Liver (tissue), 9 donors: ENCODE data around the gene SPECC1. TPM values are rescaled to one million over a fixed set of nuclear protein-coding genes. Genes with fewer than 3 reads are reported as not detected.

Source experiments
- DNase-seq: peaks from one replicate; pipeline ENCODE4 v3.0.0-alpha.2; 2017; ENCODE audit warnings: low spot score
- H3K27ac ChIP-seq, 2 donors: one replicate each; pipeline ENCODE4 v1.7.0; 2013; ENCODE audit warnings: inconsistent platforms in 2 of 2, low read length in 2 of 2, control low read depth in 1 of 2, low read depth in 1 of 2, mild to moderate bottlenecking in 1 of 2
- H3K27me3 ChIP-seq, 4 donors: one replicate each; pipeline versions ENCODE4 v1.6.1 to v1.7.0; 2013; ENCODE audit warnings: low read length in 3 of 4, inconsistent platforms in 1 of 4, mild to moderate bottlenecking in 1 of 4, moderate library complexity in 1 of 4; ENCODE audit not compliant: control insufficient read depth in 4 of 4, insufficient read depth in 4 of 4
- H3K36me3 ChIP-seq, 4 donors: one replicate each; pipeline versions ENCODE4 v1.6.1 to v1.7.0; 2013; ENCODE audit warnings: low read length in 3 of 4, mild to moderate bottlenecking in 3 of 4, low read depth in 1 of 4, moderate library complexity in 1 of 4; ENCODE audit not compliant: control insufficient read depth in 4 of 4, insufficient read depth in 3 of 4
- H3K4me1 ChIP-seq, 4 donors: one replicate each; pipeline versions ENCODE4 v1.6.1 to v1.7.0; 2013; ENCODE audit warnings: low read length in 3 of 4, mild to moderate bottlenecking in 3 of 4, moderate library complexity in 1 of 4; ENCODE audit not compliant: control insufficient read depth in 4 of 4, insufficient read depth in 4 of 4
- H3K4me3 ChIP-seq, 3 donors: one replicate each; pipeline versions ENCODE4 v1.6.1 to v1.7.0; 2013; ENCODE audit warnings: low read length in 3 of 3, control low read depth in 1 of 3, low read depth in 1 of 3, mild to moderate bottlenecking in 1 of 3
- H3K9ac ChIP-seq, 2 donors: one replicate each; pipeline ENCODE4 v1.7.0; 2013; ENCODE audit warnings: low read length in 2 of 2, mild to moderate bottlenecking in 2 of 2, moderate library complexity in 2 of 2, control low read depth in 1 of 2, low read depth in 1 of 2
- H3K9me3 ChIP-seq, 4 donors: one replicate each; pipeline versions ENCODE4 v1.6.1 to v1.7.0; 2013; ENCODE audit warnings: low read length in 3 of 4; ENCODE audit not compliant: control insufficient read depth in 4 of 4
- EGR1 ChIP-seq, 2 donors: IDR thresholded peaks; 2 replicates each; pipeline ENCODE4 v1.6.1; 2016 to 2018; ENCODE audit warnings: antibody characterized with exemption in 2 of 2, low read depth in 2 of 2
- FOXA1 ChIP-seq: IDR thresholded peaks from 2 replicates; pipeline ENCODE4 v1.6.1; 2016; ENCODE audit warnings: antibody characterized with exemption
- HNF4G ChIP-seq: IDR thresholded peaks from 2 replicates; pipeline ENCODE4 v1.6.1; 2016; ENCODE audit warnings: antibody characterized with exemption
- JUND ChIP-seq, 2 donors: IDR thresholded peaks; 2 replicates each; pipeline ENCODE4 v1.6.1; 2016; ENCODE audit warnings: antibody characterized with exemption in 2 of 2
- RAD21 ChIP-seq, 2 donors: IDR thresholded peaks; 2 replicates each; pipeline ENCODE4 v1.6.1; 2016; ENCODE audit warnings: antibody characterized with exemption in 2 of 2, mild to moderate bottlenecking in 2 of 2
- RXRA ChIP-seq, 2 donors: IDR thresholded peaks; 2 replicates each; pipeline ENCODE4 v1.6.1; 2017 to 2018; ENCODE audit warnings: antibody characterized with exemption in 2 of 2, mild to moderate bottlenecking in 1 of 2
- TAF1 ChIP-seq: conservative IDR thresholded peaks from 2 replicates; pipeline ENCODE4 v1.6.1; 2016; ENCODE audit warnings: antibody characterized with exemption, mild to moderate bottlenecking
- YY1 ChIP-seq: IDR thresholded peaks from 2 replicates; pipeline ENCODE4 v1.6.1; 2016; ENCODE audit warnings: antibody characterized with exemption, mild to moderate bottlenecking
- WGBS: extraction: QIAGEN DNeasy Blood & Tissue Kit; methylation state at CpG from one replicate; pipeline ENCODE4 v1.1.7; 2013; 5-methylcytosine and 5-hydroxymethylcytosine counted together
- polyA plus RNA-seq, 2 donors: library from polyadenylated mRNA; stranded (reverse) in 1 of 2; unstranded in 1 of 2; fragments of 200-250 nt in 1 of 2; fragments of >200 nt in 1 of 2; fragmentation: Nextera tagmentation in 1 of 2; extraction: Ambion mirVana in 1 of 2; gene quantifications; one replicate each; pipeline versions ENCODE4 v1.2.1 to v1.2.3, GENCODE V29; 2013 to 2015
- total RNA-seq, 2 donors: library from RNA; depleted of rRNA; stranded (reverse); fragments of >200 nt; gene quantifications; one replicate each; pipeline ENCODE4 v1.2.3, GENCODE V29; 2014
- TF ChIP-seq, protein P1 (sequence below): IDR thresholded peaks from 2 replicates; pipeline ENCODE4 v1.6.1; 2016; ENCODE audit warnings: antibody characterized with exemption
- TF ChIP-seq, protein P2 (sequence below): IDR thresholded peaks from 2 replicates; pipeline ENCODE4 v1.6.1; 2016; ENCODE audit warnings: antibody characterized with exemption, mild to moderate bottlenecking
- TF ChIP-seq, protein P3 (sequence below): IDR thresholded peaks from 2 replicates; pipeline ENCODE4 v1.6.1; 2016; ENCODE audit warnings: antibody characterized with exemption
- TF ChIP-seq, protein P4 (sequence below): IDR thresholded peaks from 2 replicates; pipeline ENCODE4 v1.6.1; 2016; ENCODE audit warnings: antibody characterized with exemption
- donor health status: healthy.
- donor health status: healthy.
- donor health status: healthy.
- donor health status: healthy.
- donor health status: healthy.

The SPECC1 gene
- total and polyA plus RNA-seq, 4 donors, result 0.36 to 70.3 (median 1.8) TPM

DNA sequence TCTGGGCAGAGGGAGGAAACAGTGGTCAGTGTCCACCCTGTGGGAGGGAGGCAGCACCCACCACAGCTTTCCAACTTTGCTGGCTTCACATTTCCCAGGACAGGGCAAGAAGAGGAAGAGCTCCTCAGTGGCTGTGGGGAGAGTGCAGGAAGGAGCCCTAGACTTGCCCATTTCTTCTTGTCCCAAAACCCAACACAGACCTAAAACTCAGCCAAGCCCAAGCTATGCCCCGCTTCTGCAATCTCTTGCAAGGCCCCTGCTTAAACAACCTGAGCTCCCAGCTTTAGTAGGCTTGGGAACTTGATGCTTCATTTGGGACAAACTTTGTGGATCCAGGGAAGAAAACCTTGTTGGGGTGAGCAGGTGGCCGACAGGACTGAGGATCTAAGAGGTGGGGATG, 284.3 kb downstream of the SPECC1 start:
- WGBS, result 87% methylated on average over 2 of the region's 2 CpGs
- Histone ChIP-seq H3K9me3 (no peaks in the 10 kb centered on the region), H3K27ac (no peak overlapping the region), H3K9ac (no peak overlapping the region), H3K4me3 (no peak overlapping the region), H3K4me1 (no peaks in the 10 kb centered on the region), H3K36me3 (no peaks in the 10 kb centered on the region), H3K27me3 (no peaks in the 10 kb centered on the region)
- DNase-seq, result no peak
- TF ChIP-seq EGR1 (IDR thresholded peaks at IDR 0.05; ENCODE audit: low read depth in 2 of 2), result no peak
- TF ChIP-seq TAF1, result no peak
- TF ChIP-seq, protein P1, sequence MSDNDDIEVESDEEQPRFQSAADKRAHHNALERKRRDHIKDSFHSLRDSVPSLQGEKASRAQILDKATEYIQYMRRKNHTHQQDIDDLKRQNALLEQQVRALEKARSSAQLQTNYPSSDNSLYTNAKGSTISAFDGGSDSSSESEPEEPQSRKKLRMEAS, result no peak
- no peak for TF ChIP-seq HNF4G

DNA sequence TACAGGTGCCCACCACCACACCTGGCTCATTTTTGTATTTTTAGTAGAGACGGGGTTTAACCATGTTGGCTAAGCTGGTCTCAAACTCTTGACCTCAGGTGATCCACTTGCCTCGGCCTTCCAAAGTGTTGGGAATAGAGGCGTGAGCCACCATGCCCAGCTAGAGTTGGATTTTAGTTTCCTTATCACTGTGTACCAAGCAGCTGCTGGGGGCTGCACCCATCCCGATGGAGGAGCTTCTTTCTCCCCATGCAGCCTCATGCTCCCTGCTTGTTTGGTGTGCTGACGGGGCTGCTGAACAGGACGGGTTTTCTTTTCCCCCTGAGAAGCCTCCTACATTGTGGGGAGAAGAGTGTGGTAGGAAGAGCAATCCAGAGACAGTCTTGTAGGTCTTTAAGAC, 285.0 kb downstream of the SPECC1 start:
- no peaks in the 10 kb centered on the region for H3K9me3 ChIP-seq
- H3K9ac ChIP-seq, result no peak overlapping the region
- no peak overlapping the region for H3K4me3 ChIP-seq
- no peaks in the 10 kb centered on the region for H3K27me3 ChIP-seq
- H3K4me1 ChIP-seq, result no peaks in the 10 kb centered on the region
- H3K27ac ChIP-seq, result no peak overlapping the region
- no peaks in the 10 kb centered on the region for H3K36me3 ChIP-seq
- WGBS, result 83% methylated on average over 6 of the region's 6 CpGs
- no peak for DNase-seq
- TF ChIP-seq, protein P2, sequence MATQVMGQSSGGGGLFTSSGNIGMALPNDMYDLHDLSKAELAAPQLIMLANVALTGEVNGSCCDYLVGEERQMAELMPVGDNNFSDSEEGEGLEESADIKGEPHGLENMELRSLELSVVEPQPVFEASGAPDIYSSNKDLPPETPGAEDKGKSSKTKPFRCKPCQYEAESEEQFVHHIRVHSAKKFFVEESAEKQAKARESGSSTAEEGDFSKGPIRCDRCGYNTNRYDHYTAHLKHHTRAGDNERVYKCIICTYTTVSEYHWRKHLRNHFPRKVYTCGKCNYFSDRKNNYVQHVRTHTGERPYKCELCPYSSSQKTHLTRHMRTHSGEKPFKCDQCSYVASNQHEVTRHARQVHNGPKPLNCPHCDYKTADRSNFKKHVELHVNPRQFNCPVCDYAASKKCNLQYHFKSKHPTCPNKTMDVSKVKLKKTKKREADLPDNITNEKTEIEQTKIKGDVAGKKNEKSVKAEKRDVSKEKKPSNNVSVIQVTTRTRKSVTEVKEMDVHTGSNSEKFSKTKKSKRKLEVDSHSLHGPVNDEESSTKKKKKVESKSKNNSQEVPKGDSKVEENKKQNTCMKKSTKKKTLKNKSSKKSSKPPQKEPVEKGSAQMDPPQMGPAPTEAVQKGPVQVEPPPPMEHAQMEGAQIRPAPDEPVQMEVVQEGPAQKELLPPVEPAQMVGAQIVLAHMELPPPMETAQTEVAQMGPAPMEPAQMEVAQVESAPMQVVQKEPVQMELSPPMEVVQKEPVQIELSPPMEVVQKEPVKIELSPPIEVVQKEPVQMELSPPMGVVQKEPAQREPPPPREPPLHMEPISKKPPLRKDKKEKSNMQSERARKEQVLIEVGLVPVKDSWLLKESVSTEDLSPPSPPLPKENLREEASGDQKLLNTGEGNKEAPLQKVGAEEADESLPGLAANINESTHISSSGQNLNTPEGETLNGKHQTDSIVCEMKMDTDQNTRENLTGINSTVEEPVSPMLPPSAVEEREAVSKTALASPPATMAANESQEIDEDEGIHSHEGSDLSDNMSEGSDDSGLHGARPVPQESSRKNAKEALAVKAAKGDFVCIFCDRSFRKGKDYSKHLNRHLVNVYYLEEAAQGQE, result no peak
- no peak for TF ChIP-seq JUND (IDR thresholded peaks at IDR 0.05)

DNA sequence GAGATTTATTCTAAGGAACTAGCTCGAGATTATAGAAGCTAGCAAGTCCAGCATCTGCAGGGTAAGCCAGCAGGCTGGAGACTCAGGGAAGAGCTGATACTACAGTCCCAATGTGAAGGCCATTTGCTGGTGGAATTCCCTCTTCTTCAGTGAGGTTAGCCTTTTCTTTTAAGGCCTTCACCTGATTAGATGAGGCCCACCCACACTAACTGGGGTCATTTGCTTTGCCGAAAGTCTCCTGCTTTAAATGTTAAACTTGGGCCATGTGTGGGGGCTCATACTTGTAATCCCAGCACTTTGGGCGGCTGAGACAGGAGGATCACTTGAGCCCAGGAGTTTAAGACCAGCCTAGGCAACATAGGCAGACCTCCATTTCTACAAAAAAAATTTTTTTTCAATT, 289.9 kb downstream of the SPECC1 start:
- peaks cover 0 to 2% (median 0%) of the 10 kb centered on the region in 4 donors for H3K27me3 ChIP-seq
- no peak overlapping the region for H3K27ac ChIP-seq
- no peak overlapping the region for H3K9ac ChIP-seq
- no peak overlapping the region for H3K4me3 ChIP-seq
- no peaks in the 10 kb centered on the region for H3K9me3 ChIP-seq
- no peak for TF ChIP-seq FOXA1
- TF ChIP-seq RAD21 (IDR thresholded peaks at IDR 0.05), result no peak
- no peaks in the 10 kb centered on the region for H3K4me1 ChIP-seq
- DNase-seq, result no peak
- 90% methylated on average over 3 of the region's 3 CpGs for WGBS
- no peaks in the 10 kb centered on the region for H3K36me3 ChIP-seq

DNA sequence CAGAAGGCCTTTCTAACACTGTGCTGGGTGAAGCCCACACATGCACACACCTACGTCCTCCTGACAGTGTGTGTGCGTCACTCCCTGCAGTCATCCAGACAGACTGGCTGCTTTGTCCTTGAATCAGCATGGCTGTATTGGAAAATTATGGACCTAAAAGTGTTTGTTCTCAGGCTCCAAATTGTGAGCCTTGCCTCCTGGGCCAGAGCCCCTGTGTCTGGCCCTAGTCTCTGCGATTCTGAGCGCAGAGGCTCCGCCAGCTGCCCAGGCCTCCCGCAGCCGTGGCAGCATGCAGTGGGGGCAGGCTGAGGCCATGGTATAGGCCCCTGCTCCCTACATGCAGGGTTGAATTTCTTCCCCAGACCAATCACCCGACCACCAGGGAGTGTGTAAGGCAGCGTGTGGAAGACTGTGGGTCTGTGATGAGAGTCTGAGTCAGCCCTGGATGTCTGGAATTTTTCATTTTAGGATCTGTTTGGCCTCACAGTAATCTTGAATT, 291.3 kb downstream of the SPECC1 start:
- H3K27ac ChIP-seq, result no peak overlapping the region
- no peaks in the 10 kb centered on the region for H3K4me1 ChIP-seq
- TF ChIP-seq, protein P3, sequence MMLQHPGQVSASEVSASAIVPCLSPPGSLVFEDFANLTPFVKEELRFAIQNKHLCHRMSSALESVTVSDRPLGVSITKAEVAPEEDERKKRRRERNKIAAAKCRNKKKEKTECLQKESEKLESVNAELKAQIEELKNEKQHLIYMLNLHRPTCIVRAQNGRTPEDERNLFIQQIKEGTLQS, result no peak
- TF ChIP-seq RXRA (IDR thresholded peaks at IDR 0.05) (no peak), RAD21 (IDR thresholded peaks at IDR 0.05) (no peak), YY1 (no peak)
- TF ChIP-seq, protein P4, sequence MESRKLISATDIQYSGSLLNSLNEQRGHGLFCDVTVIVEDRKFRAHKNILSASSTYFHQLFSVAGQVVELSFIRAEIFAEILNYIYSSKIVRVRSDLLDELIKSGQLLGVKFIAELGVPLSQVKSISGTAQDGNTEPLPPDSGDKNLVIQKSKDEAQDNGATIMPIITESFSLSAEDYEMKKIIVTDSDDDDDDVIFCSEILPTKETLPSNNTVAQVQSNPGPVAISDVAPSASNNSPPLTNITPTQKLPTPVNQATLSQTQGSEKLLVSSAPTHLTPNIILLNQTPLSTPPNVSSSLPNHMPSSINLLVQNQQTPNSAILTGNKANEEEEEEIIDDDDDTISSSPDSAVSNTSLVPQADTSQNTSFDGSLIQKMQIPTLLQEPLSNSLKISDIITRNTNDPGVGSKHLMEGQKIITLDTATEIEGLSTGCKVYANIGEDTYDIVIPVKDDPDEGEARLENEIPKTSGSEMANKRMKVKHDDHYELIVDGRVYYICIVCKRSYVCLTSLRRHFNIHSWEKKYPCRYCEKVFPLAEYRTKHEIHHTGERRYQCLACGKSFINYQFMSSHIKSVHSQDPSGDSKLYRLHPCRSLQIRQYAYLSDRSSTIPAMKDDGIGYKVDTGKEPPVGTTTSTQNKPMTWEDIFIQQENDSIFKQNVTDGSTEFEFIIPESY, result no peak
- 90% methylated on average over 9 of the region's 9 CpGs for WGBS
- no peak overlapping the region for H3K9ac ChIP-seq
- peaks cover 0 to 3% (median 0%) of the 10 kb centered on the region in 4 donors for H3K9me3 ChIP-seq
- H3K27me3 ChIP-seq, result peaks cover 0 to 2% (median 0%) of the 10 kb centered on the region in 4 donors
- H3K36me3 ChIP-seq, result no peaks in the 10 kb centered on the region
- DNase-seq, result no peak
- no peak overlapping the region for H3K4me3 ChIP-seq
